ENCODE measurements around the gene KATNAL1.
"Not testable (repeated sequence)": the region's sequence is repeated elsewhere in the genome, so short reads cannot be mapped to it uniquely, and the experiment has no call there.

KATNAL1 gene

GRCh38 chr13:30292325-30292724 is 15.0 kb downstream of the KATNAL1 start:
- DNase-seq (ENCODE audit: low read depth in 3 of 3), result no peak

- no peak for DNase-seq (ENCODE audit: low read depth in 3 of 3)
Measured at GRCh38 chr13:30290812-30291436, 16.4 kb downstream of the KATNAL1 start.

GRCh38 chr13:30289533-30289932 is 17.8 kb downstream of the KATNAL1 start:
- no peak for DNase-seq (ENCODE audit: low read depth in 3 of 3)

- DNase-seq (ENCODE audit: low read depth in 3 of 3), result not testable (repeated sequence)
Measured at GRCh38 chr13:30286059-30286458, 21.3 kb downstream of the KATNAL1 start.

GRCh38 chr13:30276178-30276577 is 31.2 kb downstream of the KATNAL1 start:
- DNase-seq (ENCODE audit: low read depth in 3 of 3), result no peak

GRCh38 chr13:30274083-30274482 is 33.3 kb downstream of the KATNAL1 start:
- no peak for DNase-seq (ENCODE audit: low read depth in 3 of 3)

- DNase-seq (ENCODE audit: low read depth in 3 of 3), result not testable (repeated sequence)
Measured at GRCh38 chr13:30270035-30270434, 37.3 kb downstream of the KATNAL1 start.

- DNase-seq (ENCODE audit: low read depth in 3 of 3), result no peak
Measured at GRCh38 chr13:30268673-30269072, 38.7 kb downstream of the KATNAL1 start.

GRCh38 chr13:30266756-30267155 is 40.6 kb downstream of the KATNAL1 start:
- no peak for DNase-seq (ENCODE audit: low read depth in 3 of 3)

GRCh38 chr13:30259149-30259733 is 48.1 kb downstream of the KATNAL1 start:
- DNase-seq (ENCODE audit: low read depth in 3 of 3), result not testable (repeated sequence)

GRCh38 chr13:30257468-30258099 is 49.8 kb downstream of the KATNAL1 start:
- no peak for DNase-seq (ENCODE audit: low read depth in 3 of 3)

- DNase-seq (ENCODE audit: low read depth in 3 of 3), result no peak
Measured at GRCh38 chr13:30256713-30257467, 50.5 kb downstream of the KATNAL1 start.

- no peak for DNase-seq (ENCODE audit: low read depth in 3 of 3)
Measured at GRCh38 chr13:30255696-30256095, 51.7 kb downstream of the KATNAL1 start.

- DNase-seq (ENCODE audit: low read depth in 3 of 3), result no peak
Measured at GRCh38 chr13:30253830-30254229, 53.5 kb downstream of the KATNAL1 start.

- DNase-seq (ENCODE audit: low read depth in 3 of 3), result no peak
Measured at GRCh38 chr13:30247406-30247805, 59.9 kb downstream of the KATNAL1 start.

GRCh38 chr13:30241532-30241931 is 65.8 kb downstream of the KATNAL1 start:
- DNase-seq (ENCODE audit: low read depth in 3 of 3), result no peak

GRCh38 chr13:30240608-30241007 is 66.7 kb downstream of the KATNAL1 start:
- DNase-seq (ENCODE audit: low read depth in 3 of 3), result no peak

GRCh38 chr13:30235216-30235615 is 72.1 kb downstream of the KATNAL1 start:
- DNase-seq (ENCODE audit: low read depth in 3 of 3), result no peak

- no peak for DNase-seq (ENCODE audit: low read depth in 3 of 3)
Measured at GRCh38 chr13:30234619-30235162, 72.7 kb downstream of the KATNAL1 start.

GRCh38 chr13:30224732-30225131 is 82.6 kb downstream of the KATNAL1 start:
- DNase-seq (ENCODE audit: low read depth in 3 of 3), result no peak

GRCh38 chr13:30222254-30222653 is 85.1 kb downstream of the KATNAL1 start:
- no peak for DNase-seq (ENCODE audit: low read depth in 3 of 3)

- no peak for DNase-seq (ENCODE audit: low read depth in 3 of 3)
Measured at GRCh38 chr13:30216111-30216510, 91.2 kb downstream of the KATNAL1 start.

Data from stimulated activated CD4-positive, alpha-beta T cell treated with anti-CD3 and anti-CD28 coated beads, TNF-alpha, amount 100 ng/mL, for 4 hours (primary cell).